Subcutaneous adipose tissue (tissue), 4 donors: ENCODE results near the gene ACP7. TPM values are rescaled to one million over a fixed set of nuclear protein-coding genes. Genes with fewer than 3 reads are reported as not detected.

Source experiments
- total RNA-seq, 4 donors: library from RNA; depleted of rRNA; stranded (reverse); fragments of >200 nt; gene quantifications; one replicate each; pipeline ENCODE4 v1.1.0, GENCODE V29; 2016
- TF ChIP-seq, protein P1 (sequence below): fragments of 450-650 bp; IDR thresholded peaks from one replicate; pipeline ENCODE4 v1.5.1; 2016; ENCODE audit warnings: low read depth, mild to moderate bottlenecking, control low read depth, antibody characterized with exemption, moderate library complexity

ACP7 gene
- total RNA-seq, 4 donors from 2014 or later = not detected

DNA sequence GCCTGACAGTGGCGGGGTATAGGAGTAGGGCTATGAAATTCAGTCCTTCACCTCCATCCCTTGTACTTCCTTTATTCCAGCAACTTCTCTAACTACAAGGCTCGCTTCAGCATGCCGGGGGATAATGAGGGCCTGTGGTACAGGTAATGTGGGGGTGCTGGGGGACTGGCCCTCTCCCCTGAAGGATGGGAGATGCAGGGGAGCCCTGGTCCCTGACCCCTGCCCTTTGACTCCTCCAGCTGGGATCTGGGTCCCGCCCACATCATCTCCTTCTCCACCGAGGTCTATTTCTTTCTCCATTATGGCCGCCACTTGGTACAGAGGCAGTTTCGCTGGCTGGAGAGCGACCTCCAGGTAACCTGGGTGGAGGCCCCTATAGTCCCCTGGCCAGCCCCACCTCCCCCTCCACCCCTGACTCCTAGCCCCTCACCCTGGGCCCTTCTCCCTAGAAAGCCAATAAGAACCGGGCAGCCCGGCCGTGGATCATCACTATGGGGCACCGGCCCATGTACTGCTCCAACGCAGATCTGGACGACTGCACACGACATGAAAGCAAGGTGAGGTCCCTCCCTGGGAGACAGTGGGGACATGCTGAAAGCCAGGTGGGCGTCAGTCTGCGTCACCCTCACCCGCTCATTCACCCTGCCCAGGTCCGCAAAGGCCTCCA is 16.5 kb downstream of the ACP7 start:
- TF ChIP-seq, protein P1, sequence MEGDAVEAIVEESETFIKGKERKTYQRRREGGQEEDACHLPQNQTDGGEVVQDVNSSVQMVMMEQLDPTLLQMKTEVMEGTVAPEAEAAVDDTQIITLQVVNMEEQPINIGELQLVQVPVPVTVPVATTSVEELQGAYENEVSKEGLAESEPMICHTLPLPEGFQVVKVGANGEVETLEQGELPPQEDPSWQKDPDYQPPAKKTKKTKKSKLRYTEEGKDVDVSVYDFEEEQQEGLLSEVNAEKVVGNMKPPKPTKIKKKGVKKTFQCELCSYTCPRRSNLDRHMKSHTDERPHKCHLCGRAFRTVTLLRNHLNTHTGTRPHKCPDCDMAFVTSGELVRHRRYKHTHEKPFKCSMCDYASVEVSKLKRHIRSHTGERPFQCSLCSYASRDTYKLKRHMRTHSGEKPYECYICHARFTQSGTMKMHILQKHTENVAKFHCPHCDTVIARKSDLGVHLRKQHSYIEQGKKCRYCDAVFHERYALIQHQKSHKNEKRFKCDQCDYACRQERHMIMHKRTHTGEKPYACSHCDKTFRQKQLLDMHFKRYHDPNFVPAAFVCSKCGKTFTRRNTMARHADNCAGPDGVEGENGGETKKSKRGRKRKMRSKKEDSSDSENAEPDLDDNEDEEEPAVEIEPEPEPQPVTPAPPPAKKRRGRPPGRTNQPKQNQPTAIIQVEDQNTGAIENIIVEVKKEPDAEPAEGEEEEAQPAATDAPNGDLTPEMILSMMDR = no peak

DNA sequence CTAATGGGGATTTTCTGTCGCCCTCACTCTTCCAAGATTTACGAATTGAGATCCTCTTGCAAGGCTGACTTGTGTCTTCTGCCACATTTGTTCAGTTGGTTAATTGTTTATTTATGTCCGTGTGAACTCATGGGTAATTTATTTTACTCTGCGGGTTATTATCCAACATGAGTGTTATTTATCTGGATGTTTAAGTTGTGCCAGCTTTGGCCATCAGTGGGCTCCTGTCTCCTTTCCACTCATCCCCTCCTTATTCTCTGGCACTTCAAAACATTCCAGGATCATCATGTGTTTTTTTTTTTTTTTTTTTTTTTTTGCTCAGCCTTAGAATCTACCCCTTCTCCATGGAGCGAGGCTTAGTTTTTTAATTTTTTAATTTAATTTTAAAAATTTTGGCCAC is 19.0 kb downstream of the ACP7 start:
- TF ChIP-seq, protein P1 = no peak

DNA sequence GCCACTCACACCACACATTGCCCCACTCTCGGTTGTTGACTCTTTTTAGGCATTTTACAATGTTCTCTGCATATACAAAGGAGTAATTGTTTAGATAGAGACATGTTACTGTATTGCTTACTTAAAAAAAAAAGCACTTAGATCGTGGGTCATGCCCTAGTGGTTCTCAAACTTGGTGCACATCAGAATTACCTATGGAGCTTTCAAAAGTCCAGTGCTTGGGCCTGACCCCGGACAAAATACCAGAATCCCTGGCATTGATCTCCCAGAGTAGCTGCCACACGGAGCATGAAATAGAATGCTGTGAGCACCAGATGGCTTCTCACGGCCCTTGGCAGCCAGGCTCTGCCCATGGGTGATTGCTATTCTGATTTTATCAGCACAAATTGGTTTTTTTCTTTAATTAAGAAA is 20.0 kb downstream of the ACP7 start:
- TF ChIP-seq, protein P1 = no peak

DNA sequence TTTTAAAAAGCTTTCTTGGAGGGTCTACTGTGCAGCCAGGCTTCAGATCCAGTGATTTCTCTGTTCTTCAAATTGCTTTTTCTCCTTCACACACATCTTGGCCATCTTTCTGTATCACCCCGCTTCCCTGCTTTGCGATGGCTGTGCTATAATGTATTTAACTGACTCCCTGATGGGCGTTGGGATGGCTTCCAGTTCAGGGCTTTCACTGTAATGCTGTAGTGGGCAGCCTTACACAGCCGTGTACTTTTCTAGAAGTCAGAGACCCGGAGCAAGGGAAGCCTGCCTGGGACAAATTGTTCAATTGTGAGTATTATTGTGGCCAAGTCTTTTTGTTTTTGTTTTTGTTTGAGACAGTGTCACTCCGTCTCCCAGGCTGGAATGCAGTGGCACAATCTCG is 22.0 kb downstream of the ACP7 start:
- TF ChIP-seq, protein P1 = no peak

DNA sequence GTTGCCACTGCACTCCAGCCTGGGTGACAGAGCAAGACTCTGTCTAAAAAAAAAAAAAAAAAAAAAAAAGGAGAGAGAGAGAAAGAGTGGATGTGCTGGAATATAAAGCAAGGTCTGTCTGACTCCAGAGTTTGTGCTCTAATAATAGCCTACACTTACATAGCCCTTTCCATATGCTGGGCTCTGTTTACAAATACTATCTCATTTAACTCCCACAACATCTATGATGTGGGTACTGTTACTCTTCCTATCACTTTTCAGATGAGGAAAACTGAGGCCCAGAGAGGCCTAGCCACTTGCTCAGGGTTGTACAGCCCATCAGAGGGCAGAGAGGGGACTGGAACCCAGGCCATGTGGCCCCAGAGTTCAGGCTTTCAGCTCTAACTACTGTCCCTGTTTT is 25.5 kb downstream of the ACP7 start:
- TF ChIP-seq, protein P1 = no peak

DNA sequence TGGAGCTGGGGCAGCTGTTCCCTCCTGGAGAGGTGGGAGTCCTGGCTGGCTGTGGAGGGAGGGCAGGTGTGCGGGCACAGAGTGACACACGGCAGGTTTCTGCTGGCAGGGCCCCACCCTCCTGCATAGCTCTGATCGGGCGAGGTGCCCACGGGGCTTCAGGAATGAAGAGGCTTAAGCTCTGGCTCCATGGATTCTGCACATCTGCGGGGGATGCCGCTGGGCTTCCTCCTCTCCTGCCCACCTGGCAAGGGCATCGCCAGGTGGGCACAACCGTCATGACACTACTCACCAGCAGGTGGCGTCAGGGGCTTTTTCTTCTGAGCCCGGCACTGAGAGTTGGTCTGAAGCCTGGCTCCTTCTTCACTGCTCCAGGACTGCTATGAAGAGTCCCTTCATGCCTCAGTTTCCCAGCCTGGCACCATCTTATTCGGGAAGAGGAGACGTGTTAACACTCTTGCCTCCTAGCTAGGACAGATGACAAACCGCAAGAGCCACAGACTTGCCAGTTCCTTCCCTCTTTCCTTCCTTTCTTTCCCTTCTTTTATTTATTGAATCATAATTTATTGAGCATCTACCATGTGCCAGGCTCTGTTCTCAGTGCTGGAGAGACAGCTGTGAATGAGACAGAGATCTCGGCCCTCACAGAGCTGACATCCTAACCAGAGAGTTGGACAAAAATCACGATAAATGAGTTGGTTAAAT is 26.2 kb downstream of the ACP7 start:
- TF ChIP-seq, protein P1 = no peak

DNA sequence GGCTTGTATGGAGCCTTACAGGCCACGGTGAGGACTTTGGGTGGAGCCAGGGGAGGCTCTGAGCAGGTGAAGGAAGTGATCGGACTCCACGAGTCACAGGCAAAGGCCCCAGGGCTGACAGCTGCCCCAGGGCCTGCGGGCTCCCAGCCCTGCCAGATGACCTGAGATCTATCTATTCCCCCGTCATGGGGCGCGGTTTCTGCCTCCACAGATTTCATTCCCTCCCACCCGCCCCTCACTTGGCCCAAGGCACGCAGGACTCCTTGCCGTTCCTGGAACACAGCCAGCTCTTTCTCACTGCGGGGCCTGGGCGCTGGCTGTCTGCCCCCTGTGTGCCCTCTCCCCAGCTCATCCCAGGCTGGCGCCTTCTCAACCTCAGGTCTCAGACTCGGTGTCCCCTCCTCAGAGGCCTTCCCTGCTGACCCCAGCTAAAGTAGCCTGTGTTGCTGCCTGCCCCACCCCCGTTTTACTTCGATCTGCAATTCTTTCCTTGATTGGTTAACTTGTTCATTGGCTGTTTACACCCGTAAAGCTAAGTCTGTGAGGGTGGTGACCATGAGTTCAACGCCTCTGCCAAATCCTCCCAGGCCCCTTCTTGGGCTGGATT is 27.5 kb downstream of the ACP7 start:
- TF ChIP-seq, protein P1 = no peak
